H1 (cell line): ENCODE measurements around the gene MACROD2. TPM values are rescaled to one million over a fixed set of nuclear protein-coding genes. Genes with fewer than 3 reads are reported as not detected.

Experiments used
- CTCF ChIA-PET: fragments of 300-600 bp; sonication (Branson Sonifier 250); formaldehyde crosslinking; loops from one replicate; lab custom pipeline; 2021; ENCODE audit not compliant: partially characterized antibody; lab: Charles Lee
- POLR2A ChIA-PET: fragments of 300-600 bp; sonication (Branson Sonifier 250); formaldehyde crosslinking; loops from one replicate; lab custom pipeline; 2021; ENCODE audit warnings: inconsistent platforms; ENCODE audit not compliant: partially characterized antibody; lab: Charles Lee
- DNase-seq, 2 experiments: peaks; one replicate each; pipeline versions ENCODE4 v3.0.0 to v3.0.0-alpha.2; 2010 to 2022; ENCODE audit warnings: low spot score in 2 of 2, low read depth in 1 of 2, mixed read lengths in 1 of 2
- FAIRE-seq: peaks from 2 replicates; lab custom pipeline; 2011; peaks lifted over from hg19 to GRCh38; lab: Jason Lieb, UNC
- H2AFZ ChIP-seq: 2 replicates; pipeline ENCODE4 v1.8.1; 2012; ENCODE audit warnings: low read length, inconsistent platforms
- H2AK5ac ChIP-seq: 2 replicates; pipeline ENCODE4 v1.6.1; 2013; ENCODE audit warnings: low read depth, low read length
- H2BK120ac ChIP-seq: replicated peaks from 2 replicates; pipeline ENCODE3; 2013; ENCODE audit warnings: low read depth, low read length, inconsistent platforms
- H2BK12ac ChIP-seq: 2 replicates; pipeline ENCODE4 v1.6.1; 2013; ENCODE audit warnings: low read depth, low read length
- H2BK15ac ChIP-seq: 2 replicates; pipeline ENCODE4 v1.6.1; 2013; ENCODE audit warnings: low read length
- H2BK20ac ChIP-seq: 2 replicates; pipeline ENCODE4 v1.6.1; 2013; ENCODE audit warnings: low read length
- H2BK5ac ChIP-seq: 2 replicates; pipeline ENCODE4 v1.6.1; 2013; ENCODE audit warnings: low read depth, low read length
- H3K14ac ChIP-seq: 2 replicates; pipeline ENCODE4 v1.6.1; 2013; ENCODE audit warnings: inconsistent platforms; ENCODE audit not compliant: insufficient read length
- H3K18ac ChIP-seq: 2 replicates; pipeline ENCODE4 v1.6.1; 2013; ENCODE audit warnings: low read length; ENCODE audit errors: extremely low read depth
- H3K23ac ChIP-seq: 2 replicates; pipeline ENCODE4 v1.6.1; 2013; ENCODE audit warnings: inconsistent platforms; ENCODE audit not compliant: insufficient read length
- H3K23me2 ChIP-seq: 2 replicates; pipeline ENCODE4 v1.6.1; 2013; ENCODE audit warnings: low read depth, low read length
- H3K27ac ChIP-seq: 2 replicates; pipeline ENCODE4 v1.6.1; 2011; ENCODE audit warnings: low read depth, low read length, inconsistent platforms
- H3K27me3 ChIP-seq, 4 experiments: replicated peaks in 1 of 4; 1 replicate in 1 of 4; 2 replicates in 3 of 4; pipeline versions ENCODE4 v1.6.1 to v1.8.1; 2011 to 2013; ENCODE audit warnings: low read length in 3 of 4, mild to moderate bottlenecking in 3 of 4, inconsistent platforms in 2 of 4, mixed read lengths in 2 of 4, moderate library complexity in 1 of 4; ENCODE audit not compliant: control insufficient read depth in 3 of 4, insufficient read depth in 3 of 4; ENCODE audit errors: extremely low read depth in 1 of 4
- H3K36me3 ChIP-seq, 4 experiments: 2 replicates each; pipeline versions ENCODE4 v1.6.1 to v1.8.1; 2011 to 2013; ENCODE audit warnings: mild to moderate bottlenecking in 4 of 4, low read length in 3 of 4, moderate library complexity in 2 of 4, control low read depth in 1 of 4, inconsistent platforms in 1 of 4; ENCODE audit not compliant: insufficient read depth in 4 of 4, control insufficient read depth in 2 of 4
- H3K4ac ChIP-seq: replicated peaks from 2 replicates; pipeline ENCODE3; 2013; ENCODE audit warnings: low read length, low read depth, mixed read lengths, inconsistent platforms; ENCODE audit not compliant: insufficient read length
- H3K4me1 ChIP-seq, 4 experiments: replicated peaks in 1 of 4; 1 replicate in 1 of 4; 2 replicates in 3 of 4; pipeline versions ENCODE4 v1.6.1 to v1.8.1; 2011 to 2013; ENCODE audit warnings: low read length in 3 of 4, inconsistent platforms in 2 of 4, mixed read lengths in 1 of 4; ENCODE audit not compliant: insufficient read depth in 4 of 4, control insufficient read depth in 3 of 4
- H3K4me2 ChIP-seq, 2 experiments: 2 replicates each; pipeline versions ENCODE4 v1.6.1 to v1.8.1; 2011 to 2013; ENCODE audit warnings: low read depth in 2 of 2, low read length in 2 of 2, control low read depth in 1 of 2, inconsistent platforms in 1 of 2, mild to moderate bottlenecking in 1 of 2; ENCODE audit not compliant: insufficient read depth in 1 of 2
- H3K4me3 ChIP-seq, 4 experiments: fragments of 200-600, 300-600 bp in 1 of 4; sonication (generic), shearing (Covaris generic), sonication (Bioruptor Twin) in 1 of 4; 2 replicates each; pipeline versions ENCODE4 v1.5.1 to v1.8.1; 2011 to 2016; ENCODE audit warnings: low read length in 4 of 4, low read depth in 3 of 4, control low read depth in 2 of 4, inconsistent platforms in 2 of 4, mild to moderate bottlenecking in 2 of 4, mixed read lengths in 1 of 4, moderate library complexity in 1 of 4; ENCODE audit not compliant: insufficient read depth in 2 of 4; ENCODE audit errors: extremely low read depth in 1 of 4
- H3K56ac ChIP-seq: replicated peaks from 2 replicates; pipeline ENCODE3; 2013; ENCODE audit warnings: low read depth, mild to moderate bottlenecking, mixed read lengths, low read length, inconsistent platforms; ENCODE audit not compliant: insufficient read length
- H3K79me1 ChIP-seq: 2 replicates; pipeline ENCODE4 v1.6.1; 2013; ENCODE audit warnings: low read depth, low read length, control low read depth
- H3K79me2 ChIP-seq, 2 experiments: 2 replicates each; pipeline versions ENCODE4 v1.6.1 to v1.8.1; 2012 to 2013; ENCODE audit warnings: low read length in 2 of 2, mild to moderate bottlenecking in 2 of 2, inconsistent platforms in 1 of 2; ENCODE audit not compliant: insufficient read depth in 2 of 2, control insufficient read depth in 1 of 2
- H3K9ac ChIP-seq, 4 experiments: replicated peaks in 1 of 4; 1 replicate in 1 of 4; 2 replicates in 3 of 4; pipeline versions ENCODE4 v1.6.1 to v1.8.1; 2011 to 2013; ENCODE audit warnings: low read depth in 3 of 4, low read length in 3 of 4, control low read depth in 2 of 4, mild to moderate bottlenecking in 2 of 4, moderate library complexity in 2 of 4, inconsistent platforms in 1 of 4; ENCODE audit errors: extremely low read depth in 1 of 4
- H3K9me3 ChIP-seq, 2 experiments: 2 replicates each; pipeline versions ENCODE4 v1.6.1 to v1.8.1; 2012 to 2013; ENCODE audit warnings: mild to moderate bottlenecking in 2 of 2, moderate library complexity in 2 of 2, control low read depth in 1 of 2, inconsistent platforms in 1 of 2, low read depth in 1 of 2, low read length in 1 of 2, mixed read lengths in 1 of 2; ENCODE audit not compliant: insufficient read depth in 2 of 2
- H4K20me1 ChIP-seq, 2 experiments: replicated peaks in 1 of 2; 2 replicates each; pipeline versions ENCODE3 to v1.8.1; 2011 to 2013; ENCODE audit warnings: inconsistent platforms in 2 of 2, low read length in 2 of 2, mild to moderate bottlenecking in 1 of 2; ENCODE audit not compliant: insufficient read depth in 2 of 2, control insufficient read depth in 1 of 2
- H4K5ac ChIP-seq: 2 replicates; pipeline ENCODE4 v1.6.1; 2013; ENCODE audit warnings: low read length, low read depth, mixed read lengths, inconsistent platforms; ENCODE audit not compliant: insufficient read length
- H4K8ac ChIP-seq: 2 replicates; pipeline ENCODE4 v1.8.0; 2013; ENCODE audit warnings: mild to moderate bottlenecking, moderate library complexity, low read length, inconsistent platforms; ENCODE audit not compliant: insufficient read depth; ENCODE audit errors: extremely low read depth
- H4K91ac ChIP-seq: replicated peaks from 2 replicates; pipeline ENCODE3; 2013; ENCODE audit warnings: low read length, mixed read lengths, inconsistent platforms; ENCODE audit not compliant: insufficient read length
- POLR2A ChIP-seq, 2 experiments: IDR thresholded peaks; 1 replicate in 1 of 2; 2 replicates in 1 of 2; pipeline ENCODE4 v1.6.1; 2011; ENCODE audit warnings: low read depth in 2 of 2, low read length in 2 of 2, mild to moderate bottlenecking in 2 of 2; ENCODE audit errors: control extremely low read depth in 1 of 2
- WGBS, 2 experiments: shearing (Covaris generic) in 1 of 2; methylation state at CpG; one replicate each; pipeline versions ENCODE4 v1.1.6 to v1.1.7; 2013 to 2015; ENCODE audit warnings: low lambda C conversion rate in 2 of 2, mixed read lengths in 2 of 2, inconsistent platforms in 1 of 2, low coverage in 1 of 2, missing lambda C conversion rate in 1 of 2; ENCODE audit not compliant: insufficient replicate concordance in 2 of 2, insufficient coverage in 1 of 2, insufficient read length in 1 of 2; ENCODE audit errors: extremely low coverage in 1 of 2, missing lambda C conversion rate in 1 of 2; 5-methylcytosine and 5-hydroxymethylcytosine counted together
- polyA plus RNA-seq, 7 experiments: library from polyadenylated mRNA; depleted of rRNA in 3 of 7; stranded (reverse) in 5 of 7; unstranded in 2 of 7; fragments of >200 nt in 5 of 7; fragments of 200-250 nt in 2 of 7; gene quantifications; 1 replicate in 5 of 7; 2 replicates in 1 of 7; 4 replicates in 1 of 7; pipeline versions ENCODE4 v1.2.1 to v1.2.3, GENCODE V29; 2011 to 2013; ENCODE audit warnings: missing spikeins in 2 of 7, mixed read lengths in 2 of 7
- total RNA-seq: library from RNA; stranded (reverse); fragmentation: NEBNext Ultra II Directional; extraction: Animal tissue kit (Norgen Biotek cat#: 25700); gene quantifications from 2 replicates; pipeline ENCODE4 v1.2.1, GENCODE V29; 2021

The MACROD2 gene
- total and polyA plus RNA-seq, 2 of the 8 experiments (the other 6 are each of a cell fraction or from before 2014, with no cell fraction given), result 0.70 to 3.9 TPM

- Histone ChIP-seq H3K27me3 (no peaks in the 10 kb centered on the region), H4K91ac (no peak overlapping the region), H4K5ac (no peak overlapping the region), H2AK5ac (no peak overlapping the region), H2BK15ac (no peak overlapping the region), H2BK20ac (no peak overlapping the region), H3K4me2 (no peak overlapping the region), H3K79me1 (no peaks in the 10 kb centered on the region), H3K4ac (no peak overlapping the region), H3K4me1 (no peaks in the 10 kb centered on the region), H3K36me3 (no peaks in the 10 kb centered on the region), H2BK120ac (no peak overlapping the region), H3K23me2 (no peaks in the 10 kb centered on the region), H3K9me3 (no peaks in the 10 kb centered on the region), H3K27ac (no peak overlapping the region), H2BK5ac (no peak overlapping the region), H3K23ac (no peak overlapping the region)
- WGBS, 2 experiments, result 100% methylated on average over 1 of the region's 1 CpG; no CpG with 5 or more reads in 1 of the 2 experiments
- CTCF ChIA-PET, result no interaction called here
- no peak for FAIRE-seq
- TF ChIP-seq POLR2A (IDR thresholded peaks at IDR 0.05; ENCODE audit: control extremely low read depth in 1 of 2, low read depth in 2 of 2, low read length in 2 of 2), result no peak
- TF ChIP-seq, all 59 proteins: peak for 0
- no peaks in the 10 kb centered on the region for H4K20me1 ChIP-seq
- H2BK12ac ChIP-seq, result no peak overlapping the region
- H2AFZ ChIP-seq, result no peak overlapping the region
- POLR2A ChIA-PET, result no interaction called here
- no peak overlapping the region for H3K4me3 ChIP-seq
- no peak overlapping the region for H3K56ac ChIP-seq
- DNase-seq, result no peak
- H4K8ac ChIP-seq, result no peak overlapping the region
- no peaks in the 10 kb centered on the region; a peak in 1 of 4 replicates for H3K79me2 ChIP-seq
- H3K18ac ChIP-seq, result no peak overlapping the region
- H3K14ac ChIP-seq, result no peak overlapping the region
- H3K9ac ChIP-seq, result no peak overlapping the region
Measured at GRCh38 chr20:14604143-14604542, 608.8 kb downstream of the MACROD2 start.
